Activated CD4-positive, CD25-positive, alpha-beta regulatory T cell treated with anti-CD3 and anti-CD28 coated beads, Interleukin-2, amount 50 U/mL, for 24 hours (primary cell): ENCODE results near the gene KRT39.
"Not testable (repeated sequence)": the region's sequence is repeated elsewhere in the genome, so short reads cannot be mapped to it uniquely, and the experiment has no call there.

Experiments used
- ATAC-seq, 2 donors: fragments of 150-1000 bp; cut with Tn5 transposase; one replicate each; pipeline ENCODE4 v1.10.0; 2021; ENCODE audit warnings: mild to moderate bottlenecking in 1 of 2, moderate library complexity in 1 of 2

The KRT39 gene

DNA sequence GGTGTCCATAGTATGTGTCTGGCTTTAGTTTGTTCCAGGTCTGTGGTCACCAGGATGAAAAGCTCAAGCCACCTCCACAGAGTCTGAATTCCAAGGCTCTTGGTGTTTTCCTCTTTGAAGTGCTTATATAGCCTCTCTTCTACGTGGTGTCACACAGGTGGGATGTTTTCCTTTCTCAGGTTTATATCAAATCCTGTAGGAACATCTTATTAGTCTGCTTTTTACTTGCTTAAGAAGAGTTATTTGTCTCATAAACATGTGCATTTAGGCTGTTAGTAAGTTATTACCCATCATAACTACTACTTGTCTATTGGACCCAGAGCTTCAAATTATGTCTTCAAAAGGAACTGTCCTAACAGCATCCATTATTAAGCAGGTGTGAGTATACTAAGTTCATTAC, at the start of gene KRT39:
Gene KRT39 (minus strand): TSS at position 101 of the 400 bp plus-strand sequence. CDS start 92 bp downstream, at position 9.
- ATAC-seq = no peak

- no peak for ATAC-seq
Observed at GRCh38 chr17:41015454-41015853, 48.7 kb upstream of the KRT39 start.

- no peak for ATAC-seq
Observed at GRCh38 chr17:41013606-41014005, 46.9 kb upstream of the KRT39 start.

DNA sequence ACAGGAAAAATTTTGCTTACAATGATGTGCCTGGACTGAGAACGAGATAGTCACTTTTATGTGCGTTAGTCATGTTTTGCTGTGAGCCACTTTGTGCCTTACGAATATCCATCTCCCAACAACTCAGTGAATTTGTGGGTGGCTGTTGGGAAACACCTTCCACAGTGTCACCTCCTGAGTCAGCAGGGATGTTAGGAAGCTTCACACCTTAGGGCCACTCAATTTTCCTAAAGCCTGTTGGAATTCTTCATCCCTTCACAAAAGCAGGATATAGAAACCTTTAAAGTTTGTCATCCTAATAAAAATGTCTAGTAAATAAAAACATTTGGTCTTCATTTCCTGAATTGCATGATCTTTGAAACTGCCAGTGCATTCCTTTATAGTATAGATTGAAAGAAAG, 46.4 kb upstream of the KRT39 start:
- no peak for ATAC-seq

DNA sequence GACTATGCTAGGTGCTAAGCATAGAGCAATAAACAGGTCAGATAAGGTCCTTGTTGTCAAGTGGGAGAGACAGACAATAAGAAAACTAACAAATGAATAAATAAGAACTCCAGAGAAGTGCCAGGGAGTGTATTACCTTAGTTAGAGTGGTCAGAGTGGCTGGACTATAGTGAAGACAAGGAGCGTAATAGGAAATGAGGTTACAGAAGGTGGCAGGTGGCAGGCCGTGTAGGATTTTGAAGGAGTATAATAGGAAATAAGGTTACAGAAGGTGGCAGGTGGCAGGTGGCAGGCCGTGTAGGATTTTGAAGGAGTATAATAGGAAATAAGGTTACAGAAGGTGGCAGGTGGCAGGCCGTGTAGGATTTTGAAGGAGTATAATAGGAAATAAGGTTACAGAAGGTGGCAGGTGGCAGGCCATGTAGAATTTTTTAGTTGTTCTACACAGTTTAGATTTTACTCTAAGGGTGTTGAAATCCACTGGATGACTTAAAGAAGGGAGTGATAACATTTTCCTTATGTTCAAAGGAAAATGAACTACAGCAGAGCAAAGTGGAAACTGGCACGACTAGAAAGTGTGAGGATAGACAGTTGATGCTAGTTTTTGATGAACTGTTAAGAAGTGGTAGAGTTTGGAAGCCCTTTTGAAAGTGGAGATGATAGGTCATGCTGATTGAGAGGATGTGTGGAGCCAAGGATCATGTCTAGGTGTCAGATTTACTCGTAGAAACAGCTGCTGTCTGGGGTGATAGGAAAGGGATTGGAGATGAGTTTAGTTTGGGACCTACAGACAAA, 45.8 kb upstream of the KRT39 start:
- ATAC-seq = no peak

- ATAC-seq = no peak
Observed at GRCh38 chr17:41010441-41010840, 43.7 kb upstream of the KRT39 start.

DNA sequence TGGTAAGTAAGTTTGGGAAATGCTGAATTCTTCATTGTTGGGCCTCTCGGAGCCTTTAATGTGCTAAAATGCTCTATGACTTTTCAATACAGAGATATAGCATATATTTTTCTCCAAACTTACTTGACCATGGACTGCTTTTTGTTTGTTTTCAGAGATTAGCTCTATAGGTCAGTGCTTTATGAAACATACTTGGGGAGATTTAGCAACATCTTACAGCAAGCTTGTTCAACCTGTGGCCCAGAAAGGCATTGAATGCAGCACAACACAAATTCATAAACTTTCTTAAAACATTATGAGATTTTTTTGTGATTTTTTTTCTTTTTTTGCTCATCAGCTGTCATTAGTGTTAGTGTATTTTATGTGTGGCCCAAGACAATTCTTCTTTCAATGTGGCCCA, 43.2 kb upstream of the KRT39 start:
- ATAC-seq = no peak

DNA sequence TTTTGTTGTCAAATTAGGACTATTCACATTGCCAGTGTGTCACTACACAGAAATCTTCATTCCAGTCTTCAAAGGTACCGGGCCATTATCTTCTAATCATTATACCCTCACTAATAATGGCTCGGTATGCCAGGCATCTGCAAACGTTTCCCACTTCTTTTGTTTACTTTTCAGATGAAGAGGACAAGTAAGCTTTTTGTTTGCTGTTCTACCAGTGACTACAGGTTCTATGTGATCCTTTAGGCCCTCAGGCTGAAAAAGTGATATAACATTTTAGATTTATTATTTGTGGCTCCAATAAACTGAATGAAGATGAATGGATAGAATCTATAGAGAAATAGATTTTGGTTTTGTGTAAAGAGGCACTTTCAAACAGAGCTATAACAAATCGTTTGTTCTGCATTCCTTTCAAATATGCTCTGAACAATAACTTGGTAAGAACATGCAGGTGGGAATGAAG, 42.6 kb upstream of the KRT39 start:
- ATAC-seq = no peak

DNA sequence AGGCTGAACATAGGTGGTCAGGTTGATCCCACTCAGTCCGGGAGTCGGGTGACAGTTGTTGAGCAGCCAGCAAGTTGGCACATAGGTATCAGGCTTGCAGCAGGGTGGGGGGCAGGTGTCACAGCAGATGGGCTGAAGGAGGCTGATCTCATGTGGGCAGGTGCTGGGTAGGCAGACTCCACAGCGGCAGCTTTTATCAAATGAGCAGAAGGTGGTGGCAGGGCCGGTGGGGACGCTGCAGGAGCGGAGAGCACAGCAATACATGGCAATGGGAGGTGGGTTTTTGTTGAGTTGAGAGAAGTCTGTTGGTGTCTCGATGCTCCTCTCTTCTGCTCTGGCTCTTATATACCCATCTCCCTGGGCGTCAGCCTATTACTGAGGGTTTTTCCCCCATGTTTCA, 42.1 kb upstream of the KRT39 start, which contains the start of gene KRTAP3-1:
Gene KRTAP3-1 (minus strand): TSS at position 318 of the 400 bp plus-strand sequence. CDS start 54 bp downstream, at position 264.
- ATAC-seq = no peak

- no peak for ATAC-seq
Observed at GRCh38 chr17:41004397-41004796, 37.6 kb upstream of the KRT39 start.

DNA sequence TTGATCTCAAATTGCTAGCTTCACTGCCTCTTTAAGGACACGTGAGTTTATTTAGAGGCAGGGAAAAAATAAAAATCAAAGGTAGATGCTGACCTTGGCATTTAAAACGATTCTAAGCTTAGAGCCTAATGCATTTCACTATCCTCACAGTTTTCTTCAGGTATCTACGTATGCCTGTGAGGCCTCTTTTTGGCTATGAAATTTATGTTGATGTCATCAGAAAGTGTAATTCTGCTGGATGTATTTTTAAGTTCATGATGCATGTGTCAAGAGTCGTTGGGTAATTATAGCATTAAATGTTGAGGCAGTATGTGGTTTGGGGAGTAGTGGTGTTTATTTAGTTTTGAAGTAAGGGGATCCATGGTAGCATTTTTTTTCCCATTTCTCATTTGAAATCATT, 37.2 kb upstream of the KRT39 start:
- no peak for ATAC-seq

DNA sequence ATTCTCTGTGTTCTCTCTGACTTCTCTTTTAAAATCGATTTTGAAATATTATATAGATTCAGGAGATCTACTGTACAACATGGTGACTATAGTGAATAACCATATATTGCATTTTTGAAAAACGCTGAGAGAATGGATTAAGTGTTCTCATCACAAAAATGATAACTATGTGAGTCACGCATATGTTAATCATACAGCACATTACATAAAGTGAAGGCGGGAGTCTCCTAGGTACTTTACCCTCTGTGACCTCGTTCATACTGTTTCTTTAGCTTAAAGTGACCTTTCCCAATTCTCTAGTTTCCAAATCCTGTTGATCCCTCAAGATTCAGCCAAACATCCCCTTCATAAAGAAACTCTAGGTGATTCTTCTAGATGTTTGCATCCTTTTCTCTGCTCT, 36.1 kb upstream of the KRT39 start:
- ATAC-seq = no peak

GRCh38 chr17:41001795-41002194, 35.0 kb upstream of the KRT39 start:
- ATAC-seq = no peak

GRCh38 chr17:40999563-40999962, 32.8 kb upstream of the KRT39 start, which contains the start of gene KRTAP3-2:
Gene KRTAP3-2, minus strand, starts transcription at chr17:40999906. Its CDS starts 53 bp downstream, at chr17:40999853.
- ATAC-seq = not testable (repeated sequence)

GRCh38 chr17:40997361-40997760, 30.6 kb upstream of the KRT39 start:
- no peak for ATAC-seq

DNA sequence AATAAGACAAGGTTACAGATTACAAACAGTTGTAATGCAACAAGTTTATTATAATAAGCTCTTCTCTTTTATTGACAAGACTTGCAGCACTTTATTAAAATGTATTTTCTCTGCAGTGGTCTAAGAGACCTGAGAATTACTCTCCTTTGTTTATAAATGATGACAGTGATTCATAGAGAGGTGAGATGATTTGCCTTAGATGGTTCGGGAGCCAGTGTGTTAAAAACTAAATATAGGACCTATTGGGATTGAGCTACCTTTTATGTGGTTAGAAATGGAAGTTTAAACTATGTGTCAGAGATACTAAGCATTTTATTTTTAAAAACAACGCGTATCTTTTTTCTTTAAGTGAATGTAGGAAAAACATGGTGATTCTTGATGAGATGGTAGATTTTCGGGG, 30.1 kb upstream of the KRT39 start:
- ATAC-seq = no peak

DNA sequence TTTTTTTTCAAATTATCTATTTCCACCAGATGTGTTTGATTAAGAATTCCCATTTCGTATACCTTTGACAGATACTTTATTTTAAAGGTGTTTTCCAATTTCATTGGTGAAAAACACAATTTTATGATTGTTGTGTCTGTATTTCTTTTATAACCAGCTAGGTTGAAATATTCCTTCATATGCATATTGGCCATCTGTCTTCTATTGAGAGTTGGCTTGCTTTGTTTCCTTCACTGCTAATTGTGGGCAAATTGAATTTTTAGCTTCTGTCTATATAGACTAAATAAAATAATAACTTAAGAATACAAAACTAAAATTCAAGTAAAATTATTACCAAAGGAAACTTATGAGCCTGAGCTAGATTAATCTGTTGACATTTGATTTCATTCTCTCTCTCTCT, 28.4 kb upstream of the KRT39 start:
- ATAC-seq = no peak

DNA sequence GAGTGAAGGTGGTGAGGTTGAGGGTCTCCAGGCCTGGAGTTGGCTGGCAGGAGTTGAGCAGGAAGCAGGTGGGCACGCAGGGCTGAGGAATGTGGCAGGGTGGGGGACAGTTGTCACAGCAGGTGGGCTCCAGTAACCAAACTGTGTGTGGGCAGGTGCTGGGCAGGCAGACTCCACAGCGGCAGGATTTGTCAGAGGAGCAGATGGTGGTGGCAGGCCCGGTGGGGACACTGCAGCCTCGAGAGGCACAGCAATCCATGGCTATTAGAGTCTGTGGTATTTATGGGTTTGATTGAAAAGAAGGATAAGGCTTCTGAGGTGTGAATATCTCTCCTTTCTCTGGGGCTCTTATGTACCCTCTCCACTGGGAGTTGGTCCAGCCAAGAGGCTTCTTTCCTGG, 27.1 kb upstream of the KRT39 start, which contains the start of gene KRTAP3-3:
Gene KRTAP3-3 (minus strand): TSS at position 326 of the 400 bp plus-strand sequence. CDS start 67 bp downstream, at position 259.
- no peak for ATAC-seq

DNA sequence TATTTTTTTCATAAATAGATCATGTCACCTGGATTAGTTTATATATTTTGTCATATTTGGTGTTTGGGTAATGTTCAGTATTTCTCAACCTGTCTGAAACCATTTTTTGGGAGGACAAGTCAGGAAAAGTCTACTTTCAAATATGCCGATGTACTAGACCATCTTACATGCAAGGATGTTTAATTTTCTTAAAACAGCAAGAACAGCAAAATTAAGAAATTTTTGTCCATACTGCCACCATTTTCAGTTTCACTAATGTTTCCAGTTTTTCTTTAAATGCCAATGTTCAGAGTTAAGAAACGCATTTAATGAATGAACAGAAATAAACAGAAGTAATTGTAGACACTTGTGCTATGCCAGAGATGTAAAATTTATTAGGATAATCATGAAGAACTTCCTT, 26.3 kb upstream of the KRT39 start:
- ATAC-seq = no peak

- no peak for ATAC-seq
Observed at GRCh38 chr17:40992666-40993065, 25.9 kb upstream of the KRT39 start.

- no peak for ATAC-seq
Observed at GRCh38 chr17:40986920-40987319, 20.2 kb upstream of the KRT39 start.

DNA sequence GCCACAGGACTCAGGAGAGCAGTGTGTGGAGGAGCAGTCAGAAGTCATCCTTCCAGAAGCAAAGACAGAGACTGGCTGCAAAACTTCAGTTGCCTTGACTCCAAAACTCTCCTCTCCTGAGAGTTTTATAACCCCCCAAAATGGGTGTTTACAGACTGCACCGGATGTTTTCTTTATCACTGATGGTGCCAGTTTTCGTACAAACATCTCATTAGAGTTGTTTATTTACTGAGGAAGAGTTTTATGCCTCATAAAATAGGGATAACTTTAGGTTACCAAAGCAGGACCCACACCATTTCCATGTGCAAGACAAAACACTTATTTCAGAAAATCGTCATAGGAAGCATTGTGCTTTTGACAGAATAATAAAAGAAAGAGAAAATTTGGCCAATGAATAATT, 17.5 kb upstream of the KRT39 start, which contains the start of gene KRT40:
Gene KRT40 (minus strand): TSS at position 101 of the 400 bp plus-strand sequence. CDS start 53 bp downstream, at position 48.
- ATAC-seq = no peak

GRCh38 chr17:40981115-40981514, 14.4 kb upstream of the KRT39 start:
- ATAC-seq = no peak

DNA sequence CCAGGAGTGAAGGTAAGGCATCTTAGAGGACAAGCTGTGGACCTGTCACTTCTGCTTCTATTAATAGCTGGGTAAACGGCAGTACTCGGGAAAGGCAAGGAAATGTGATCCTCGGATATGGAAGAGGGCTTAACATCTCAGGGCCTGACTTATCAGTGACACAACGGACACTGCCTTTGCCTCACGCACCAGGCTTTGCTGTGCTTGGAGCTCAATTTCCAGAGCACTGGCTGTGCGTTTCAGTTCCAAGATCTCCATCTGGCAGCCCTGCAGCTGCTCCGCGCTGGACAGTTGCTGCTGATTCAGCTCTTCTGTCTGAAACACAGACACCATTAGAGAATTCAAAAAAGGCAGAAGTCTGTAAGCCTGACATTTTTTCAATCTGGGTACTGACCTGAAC, 13.8 kb upstream of the KRT39 start:
- ATAC-seq = no peak
